Kidney epithelial cell (primary cell): ENCODE data around the gene ZBTB7B. TPM values are rescaled to one million over a fixed set of nuclear protein-coding genes. Genes with fewer than 3 reads are reported as not detected.
A peak's percentile ranks its signal among the peaks of the same experiment; 100 is the strongest.

Experiments used
- DNase-seq: peaks from one replicate; pipeline ENCODE4 v3.0.0-alpha.2; 2010; ENCODE audit warnings: low read depth
- H3K27me3 ChIP-seq: 2 replicates; pipeline ENCODE4 v1.6.0; 2011; ENCODE audit warnings: low read length; ENCODE audit not compliant: control insufficient read depth, insufficient read depth
- H3K36me3 ChIP-seq: 2 replicates; pipeline ENCODE4 v1.5.1; 2011; ENCODE audit warnings: low read length; ENCODE audit not compliant: control insufficient read depth, insufficient read depth
- H3K4me3 ChIP-seq: 2 replicates; pipeline ENCODE4 v1.5.1; 2011; ENCODE audit warnings: low read depth, mild to moderate bottlenecking, control low read depth, low read length
- total RNA-seq: library from RNA; depleted of rRNA; stranded (reverse); fragments of >200 nt; gene quantifications from 2 replicates; pipeline ENCODE4 v1.2.3, GENCODE V29; 2015
- TF ChIP-seq, protein P1 (sequence below): IDR thresholded peaks from 2 replicates; pipeline ENCODE4 v1.5.1; 2011; ENCODE audit warnings: mild to moderate bottlenecking, moderate library complexity, low read length, control low read depth, inconsistent platforms; ENCODE audit not compliant: insufficient read depth, poor library complexity, severe bottlenecking

ZBTB7B gene
- total RNA-seq, 1 donor from 2014 or later = 28.0 TPM

DNA sequence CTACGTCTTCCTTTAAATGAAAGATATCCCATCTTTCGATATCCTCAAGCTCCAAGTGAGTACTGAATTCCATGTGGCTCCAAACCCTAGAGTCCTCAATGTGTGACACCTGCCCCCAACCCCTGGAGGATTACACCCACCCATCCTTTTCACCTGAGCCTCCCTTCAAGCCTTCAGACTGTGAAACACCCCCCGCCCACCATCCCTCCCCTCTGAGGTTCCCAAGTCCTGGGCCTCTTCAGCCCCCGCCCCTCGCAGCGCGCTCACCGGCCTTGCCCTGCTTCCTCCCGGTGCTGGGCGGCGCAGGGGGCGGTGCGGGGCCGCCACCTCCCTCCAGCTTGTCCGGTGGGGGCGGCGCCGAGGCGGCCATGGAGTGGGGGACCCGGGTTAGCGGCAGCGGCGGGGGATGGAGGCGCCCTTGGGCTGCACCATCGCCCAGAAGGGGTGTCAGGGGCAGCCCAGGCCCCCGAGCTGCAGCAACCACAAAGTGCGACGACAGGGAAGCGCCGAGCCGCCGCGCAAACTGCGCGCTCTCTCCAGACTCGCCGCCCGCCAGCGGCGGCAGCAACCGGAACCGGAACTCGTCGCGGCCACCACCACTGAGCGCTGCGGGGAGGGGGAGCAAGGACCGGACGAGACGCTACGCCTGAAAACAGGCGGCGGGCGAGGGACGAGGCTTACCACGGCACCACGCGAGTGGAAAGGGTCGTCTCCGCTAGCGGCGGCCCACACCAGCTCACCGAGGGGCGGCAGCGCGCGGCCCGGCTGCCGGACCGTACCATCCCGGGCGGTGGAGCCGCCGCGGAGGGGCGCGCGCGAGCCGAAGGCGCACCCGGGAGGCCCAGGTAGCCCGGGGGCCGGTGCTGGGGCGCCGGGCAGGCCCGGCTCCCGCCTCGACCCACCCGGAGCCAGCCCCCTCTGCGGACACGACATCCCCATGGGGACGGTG lies 41.1 kb upstream of the ZBTB7B start, which contains the start of gene PYGO2:
Gene PYGO2, minus strand, starts transcription at position 576 of the 949 bp plus-strand sequence. Its CDS starts 206 bp downstream, at position 370.
- H3K27me3 ChIP-seq = no peaks in the 10 kb centered on the region
- TF ChIP-seq, protein P1, sequence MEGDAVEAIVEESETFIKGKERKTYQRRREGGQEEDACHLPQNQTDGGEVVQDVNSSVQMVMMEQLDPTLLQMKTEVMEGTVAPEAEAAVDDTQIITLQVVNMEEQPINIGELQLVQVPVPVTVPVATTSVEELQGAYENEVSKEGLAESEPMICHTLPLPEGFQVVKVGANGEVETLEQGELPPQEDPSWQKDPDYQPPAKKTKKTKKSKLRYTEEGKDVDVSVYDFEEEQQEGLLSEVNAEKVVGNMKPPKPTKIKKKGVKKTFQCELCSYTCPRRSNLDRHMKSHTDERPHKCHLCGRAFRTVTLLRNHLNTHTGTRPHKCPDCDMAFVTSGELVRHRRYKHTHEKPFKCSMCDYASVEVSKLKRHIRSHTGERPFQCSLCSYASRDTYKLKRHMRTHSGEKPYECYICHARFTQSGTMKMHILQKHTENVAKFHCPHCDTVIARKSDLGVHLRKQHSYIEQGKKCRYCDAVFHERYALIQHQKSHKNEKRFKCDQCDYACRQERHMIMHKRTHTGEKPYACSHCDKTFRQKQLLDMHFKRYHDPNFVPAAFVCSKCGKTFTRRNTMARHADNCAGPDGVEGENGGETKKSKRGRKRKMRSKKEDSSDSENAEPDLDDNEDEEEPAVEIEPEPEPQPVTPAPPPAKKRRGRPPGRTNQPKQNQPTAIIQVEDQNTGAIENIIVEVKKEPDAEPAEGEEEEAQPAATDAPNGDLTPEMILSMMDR = no peak
- DNase-seq = no peak
- peak within 1 kb of the TSS; percentile 67 for H3K4me3 ChIP-seq
- H3K36me3 ChIP-seq = peaks cover 4% of the 10 kb centered on the region

DNA sequence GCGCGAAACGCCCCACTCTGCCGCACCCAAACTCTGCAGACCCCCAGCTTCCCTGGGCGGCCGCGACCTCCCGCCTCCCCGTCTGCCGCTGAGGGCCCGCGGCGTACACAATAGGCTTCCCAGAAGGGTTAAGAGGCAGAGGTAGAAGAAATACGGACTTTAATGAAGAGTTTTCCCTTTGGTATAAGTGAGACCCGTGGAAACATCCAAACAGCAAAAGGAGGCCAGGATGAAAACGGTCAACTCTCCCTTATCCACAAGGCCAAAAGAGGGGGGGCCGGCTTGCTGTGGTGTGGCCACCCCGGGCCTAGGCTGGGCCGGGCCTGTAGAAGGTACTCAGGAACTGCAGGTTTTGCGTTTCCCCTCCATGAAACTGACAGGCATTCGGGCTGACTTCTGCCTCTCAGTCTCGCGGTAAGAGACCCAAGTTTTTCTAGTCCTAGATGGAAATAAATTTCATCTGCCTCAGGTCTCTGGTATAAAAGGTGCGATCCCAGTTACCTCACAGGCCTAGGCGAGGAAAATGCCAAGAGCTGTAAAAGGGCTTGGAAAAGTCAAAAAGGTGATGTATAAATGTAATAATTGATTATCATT lies 40.3 kb upstream of the ZBTB7B start:
- no peaks in the 10 kb centered on the region for H3K27me3 ChIP-seq
- DNase-seq = no peak
- H3K36me3 ChIP-seq = peaks cover 4% of the 10 kb centered on the region
- TF ChIP-seq, protein P1 = no peak
- peak overlapping the region; percentile 67 for H3K4me3 ChIP-seq

DNA sequence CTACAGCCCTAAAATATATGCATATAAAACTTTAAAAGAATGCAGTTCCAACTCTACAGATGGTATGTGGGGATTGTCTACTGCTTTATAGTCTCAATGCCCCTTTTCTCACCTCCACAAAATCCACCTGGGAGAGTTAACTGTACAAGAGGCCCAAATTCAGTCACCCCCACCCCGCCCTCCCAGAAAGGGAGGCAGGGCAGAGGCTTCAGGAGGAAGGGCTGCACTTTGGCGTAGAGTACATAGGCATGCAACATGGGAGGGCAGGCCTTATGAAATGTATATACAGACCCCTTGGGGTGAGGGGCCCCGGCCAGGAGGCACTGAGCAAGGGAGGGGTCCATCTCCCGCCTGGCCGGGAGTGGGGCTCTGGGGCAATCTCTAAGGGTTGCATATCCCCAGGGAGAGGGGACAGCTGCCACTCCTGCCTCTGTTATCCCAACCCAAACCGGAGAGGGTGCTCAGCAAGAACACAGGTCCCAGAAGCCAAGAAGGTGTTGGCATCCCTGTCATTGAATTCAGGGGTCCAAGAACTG lies 39.7 kb upstream of the ZBTB7B start:
- Histone ChIP-seq H3K27me3 (no peaks in the 10 kb centered on the region), H3K36me3 (peaks cover 7% of the 10 kb centered on the region), H3K4me3 (no peak overlapping the region)
- DNase-seq = no peak
- TF ChIP-seq, protein P1 = no peak

DNA sequence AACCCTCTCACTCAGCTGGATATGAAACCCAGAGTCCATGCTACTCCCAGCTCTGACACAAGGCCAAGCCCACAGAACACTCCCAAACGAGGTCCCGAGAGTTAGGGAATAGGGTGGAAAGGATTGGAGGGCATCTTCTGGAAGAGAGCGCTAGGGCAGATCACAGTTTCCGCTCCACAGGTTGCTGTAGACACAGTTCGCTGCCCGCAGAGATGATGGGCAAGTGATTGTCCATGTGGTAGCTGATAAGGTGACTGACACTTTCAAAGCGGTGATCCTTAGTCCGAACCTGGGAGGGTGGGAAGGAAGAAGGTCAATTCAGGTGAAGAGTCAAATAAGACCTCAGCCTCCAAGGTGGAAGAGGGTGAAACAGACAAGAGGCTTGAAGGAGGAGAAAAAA lies 39.0 kb upstream of the ZBTB7B start:
- TF ChIP-seq, protein P1 = no peak
- peaks cover 8% of the 10 kb centered on the region for H3K36me3 ChIP-seq

DNA sequence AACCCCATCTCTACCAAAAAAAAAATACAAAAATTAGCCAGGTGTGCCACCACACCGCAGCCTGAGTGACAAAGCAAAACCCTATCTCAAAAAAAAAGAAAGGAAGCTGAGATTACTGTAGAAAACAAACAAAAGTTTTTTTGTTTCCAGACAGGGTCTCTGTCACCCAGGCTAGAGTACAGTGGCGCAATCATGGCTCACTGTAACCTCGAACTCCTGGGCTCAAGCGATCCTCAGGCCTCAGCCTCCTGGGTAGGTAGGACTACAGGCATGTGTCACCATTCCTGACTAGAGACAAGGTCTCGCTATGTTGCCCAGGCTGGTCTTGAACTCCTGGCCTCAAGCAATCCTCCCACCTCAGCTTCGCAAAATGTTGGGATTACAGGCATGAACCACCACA lies 38.2 kb upstream of the ZBTB7B start:
- no peak overlapping the region for H3K4me3 ChIP-seq
- no peaks in the 10 kb centered on the region for H3K27me3 ChIP-seq
- peaks cover 8% of the 10 kb centered on the region for H3K36me3 ChIP-seq
- TF ChIP-seq, protein P1 = no peak
- DNase-seq = no peak

More for the DNA sequence above, 39.0 kb upstream of the ZBTB7B start:
- Histone ChIP-seq H3K4me3 (no peak overlapping the region), H3K27me3 (no peaks in the 10 kb centered on the region)
- DNase-seq = no peak
